ENCODE results near the gene GPR62.

GPR62 gene

DNA sequence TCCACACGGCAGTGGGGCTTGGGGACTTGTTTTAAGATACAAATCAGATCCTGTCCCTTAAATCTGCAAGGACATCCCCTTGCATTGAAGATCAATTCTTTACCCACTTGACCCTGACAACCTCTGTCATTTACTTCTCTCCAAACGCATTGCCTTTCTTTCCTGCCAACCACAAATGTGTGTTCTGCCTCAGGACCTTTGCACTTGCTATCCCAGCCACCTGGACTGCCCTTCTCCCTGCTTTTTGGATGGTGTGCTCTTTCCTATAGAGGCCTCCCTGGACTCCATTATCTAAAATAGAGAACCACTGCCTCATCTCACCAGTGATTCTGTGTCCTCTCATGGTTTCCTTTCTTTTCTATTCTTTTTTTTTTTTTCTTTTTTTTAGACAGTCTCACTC is 42.0 kb downstream of the GPR62 start:
- TF ChIP-seq CTCF (IDR thresholded peaks at IDR 0.05; ENCODE audit: low read depth, low read length, missing control alignments), result no peak
- DNase-seq (ENCODE audit: low read depth), result no peak
- no peak overlapping the region for H3K4me3 ChIP-seq (ENCODE audit: low read depth, low read length)

DNA sequence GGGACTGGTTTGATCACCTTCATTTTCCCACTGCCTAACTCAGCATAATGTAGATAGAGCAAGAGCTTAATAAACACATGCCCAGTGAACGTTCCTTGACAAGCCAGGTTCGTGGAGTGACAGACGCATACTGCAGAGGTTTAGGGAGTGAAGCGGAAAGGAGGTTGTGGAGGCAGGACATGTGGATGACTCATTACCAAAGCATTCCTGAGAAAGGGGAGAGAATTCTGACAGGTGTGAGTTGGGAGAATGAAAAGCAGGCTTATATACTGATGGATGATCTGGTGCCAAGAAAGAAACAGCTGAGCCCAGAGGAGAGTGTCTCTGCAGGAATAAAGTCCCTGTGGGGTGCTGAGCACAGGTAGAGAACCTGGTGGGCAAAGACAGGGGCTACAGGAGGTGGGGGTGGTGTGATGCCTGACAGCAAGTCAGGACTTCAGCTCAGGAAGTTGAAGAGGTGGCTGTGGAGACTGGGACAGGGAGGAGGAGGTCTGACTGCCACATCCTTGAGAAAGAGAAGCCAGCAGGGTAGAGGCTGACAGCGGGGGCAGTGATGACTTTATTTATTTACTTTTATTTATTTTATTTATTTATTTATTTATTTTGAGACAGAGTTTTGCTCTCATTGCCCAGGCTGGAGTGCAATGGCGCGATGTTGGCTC is 42.9 kb downstream of the GPR62 start:
- H3K4me3 ChIP-seq (ENCODE audit: low read depth, low read length), result no peak overlapping the region
- DNase-seq (ENCODE audit: low read depth), result no peak
- TF ChIP-seq CTCF (IDR thresholded peaks at IDR 0.05; ENCODE audit: low read depth, low read length, missing control alignments), result no peak

DNA sequence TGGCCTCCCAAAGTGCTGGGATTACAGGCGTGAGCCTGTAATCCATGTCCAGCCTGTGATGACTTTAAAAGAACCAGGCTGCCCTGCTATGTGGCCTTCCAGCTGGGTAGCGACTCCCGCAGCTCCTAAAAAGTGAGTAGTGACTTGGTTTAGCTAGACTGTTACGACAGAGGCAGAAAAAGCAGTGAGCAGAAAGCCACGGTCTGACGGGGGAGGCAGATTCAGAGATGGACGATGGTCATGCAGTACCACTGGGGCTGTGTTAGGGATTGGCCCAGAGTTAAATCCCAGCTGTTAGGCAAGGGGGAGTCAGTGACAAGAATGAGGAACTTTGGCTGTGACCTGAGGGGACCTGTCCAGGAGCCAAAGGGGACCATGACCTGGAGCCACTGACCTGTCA is 43.6 kb downstream of the GPR62 start:
- no peak for TF ChIP-seq CTCF (IDR thresholded peaks at IDR 0.05; ENCODE audit: low read depth, low read length, missing control alignments)
- no peak overlapping the region for H3K4me3 ChIP-seq (ENCODE audit: low read depth, low read length)
- no peak for DNase-seq (ENCODE audit: low read depth)

DNA sequence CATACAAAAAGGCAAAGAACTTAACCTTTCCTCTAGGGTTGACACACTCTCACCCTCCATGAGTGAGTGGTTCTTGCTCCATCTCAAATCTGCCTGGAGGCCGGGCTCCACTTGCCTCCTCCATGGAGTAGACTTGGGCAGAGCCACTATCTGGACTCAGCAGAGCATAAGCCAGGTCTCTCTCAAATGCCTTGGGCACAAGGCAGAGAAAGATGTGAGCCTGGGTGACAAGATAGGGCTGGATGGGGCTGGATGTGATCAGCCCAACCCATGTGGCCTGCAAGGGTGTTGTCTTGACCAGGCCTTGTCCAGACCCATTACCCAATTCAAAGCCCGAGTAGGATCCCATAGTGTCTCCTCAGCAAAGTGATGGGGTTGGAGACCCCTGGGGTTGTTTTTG is 44.7 kb downstream of the GPR62 start:
- H3K4me3 ChIP-seq (ENCODE audit: low read depth, low read length), result no peak overlapping the region
- DNase-seq (ENCODE audit: low read depth), result no peak
- TF ChIP-seq CTCF (IDR thresholded peaks at IDR 0.05; ENCODE audit: low read depth, low read length, missing control alignments), result no peak

DNA sequence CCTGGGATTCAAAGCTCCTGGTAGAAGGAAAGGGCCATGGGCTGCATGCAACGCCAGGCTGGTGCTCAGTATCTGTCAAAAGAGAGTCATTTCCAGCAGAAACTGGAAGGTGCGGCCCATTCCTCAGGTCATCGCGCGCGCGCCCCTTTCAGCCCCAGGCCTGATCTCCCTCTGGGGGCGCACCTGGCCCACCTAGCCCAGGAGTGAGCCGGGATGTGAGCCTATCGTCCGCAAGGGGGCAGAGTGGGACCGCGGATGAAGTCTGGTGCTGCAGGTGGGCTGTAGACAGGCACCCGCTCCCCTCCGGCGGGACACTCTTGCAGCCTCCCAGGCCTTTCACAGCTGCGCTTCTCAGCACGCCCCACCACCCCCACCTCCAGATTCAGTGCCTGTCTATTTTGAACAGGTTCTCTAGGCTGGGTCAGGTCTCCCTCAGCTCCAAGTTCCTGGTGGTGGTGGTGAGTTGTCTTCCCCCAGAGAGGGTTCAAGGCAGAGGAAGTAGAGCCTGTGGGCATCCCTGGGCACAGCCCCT is 46.3 kb downstream of the GPR62 start:
- no peak overlapping the region for H3K4me3 ChIP-seq (ENCODE audit: low read depth, low read length)
- DNase-seq (ENCODE audit: low read depth), result peak; percentile 42
- TF ChIP-seq CTCF (IDR thresholded peaks at IDR 0.05; ENCODE audit: low read depth, low read length, missing control alignments), result peak; percentile 95

- TF ChIP-seq CTCF (IDR thresholded peaks at IDR 0.05; ENCODE audit: low read depth, low read length, missing control alignments), result no peak
- DNase-seq (ENCODE audit: low read depth), result no peak
- H3K4me3 ChIP-seq (ENCODE audit: low read depth, low read length), result no peak overlapping the region
Measured at GRCh38 chr3:52002748-52003147, 47.6 kb downstream of the GPR62 start.

Measured in GM12864 (cell line).